ENCODE results near the gene CEP170B. TPM values are rescaled to one million over a fixed set of nuclear protein-coding genes. Genes with fewer than 3 reads are reported as not detected.

Gene CEP170B
- 1.6 and 1.8 TPM in 2 replicates for total RNA-seq

DNA sequence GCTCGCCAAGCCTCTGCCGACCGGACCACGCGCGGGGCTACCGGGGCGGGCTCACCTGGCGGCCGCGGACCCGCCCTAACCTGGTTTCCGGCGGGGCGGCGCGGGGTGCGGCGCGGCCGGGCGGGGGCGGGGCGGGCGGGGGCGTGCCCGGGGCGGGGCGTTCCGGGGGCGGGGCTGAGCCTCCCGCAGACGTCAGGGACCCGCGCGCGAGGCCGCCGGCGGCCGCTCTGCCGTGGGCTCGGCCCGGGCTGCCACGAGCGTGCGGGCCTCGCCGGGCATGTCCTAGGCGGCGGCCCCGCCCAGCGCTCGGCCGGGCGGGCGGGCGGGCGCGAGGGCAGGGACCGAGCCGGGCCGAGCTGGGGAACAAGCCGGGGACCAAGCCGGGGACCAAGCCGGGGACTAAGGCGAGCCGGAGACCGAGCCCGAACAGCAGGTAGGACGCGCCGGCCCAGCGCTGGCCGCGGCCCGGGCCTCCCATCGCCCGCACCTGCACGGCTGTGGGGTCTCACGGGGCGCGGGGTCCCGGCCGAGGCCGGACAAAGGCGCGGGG lies at the start of gene CEP170B:
Gene CEP170B, plus strand, starts transcription at position 188 of the 550 bp plus-strand sequence. CDS start 3,183 bp downstream, outside the sequence.
- intact Hi-C loops (cut with micrococcal nuclease), result no loop called here
- CTCF ChIA-PET, result no interaction called here
- H3K36me3 Mint-ChIP-seq (ENCODE audit: low read depth), result no peaks in the 10 kb centered on the region
- no peak for TF ChIP-seq CTCF (IDR thresholded peaks at IDR 0.05)
- POLR2A ChIA-PET, result interaction anchor here (0.6 kb wide), 2 partner anchors 82 to 1630 kb away, joined by 4 to 8 read pairs; no protein-coding TSS in a partner anchor
- DNase-seq, result peak; percentile 50
- no peak within 1 kb of the TSS for H3K27ac Mint-ChIP-seq
- no peaks in the 10 kb centered on the region for H3K9me3 Mint-ChIP-seq
- no peaks in the 10 kb centered on the region for H3K4me1 Mint-ChIP-seq
- H3K27me3 Mint-ChIP-seq, result peaks cover 33% of the 10 kb centered on the region
- peak within 1 kb of the TSS; percentile 70 for H3K4me3 Mint-ChIP-seq
- peak; percentile 80 for ATAC-seq (ENCODE audit: low read depth)

- ChIA-PET POLR2A (no interaction called here), CTCF (interaction anchor here (1.0 kb wide), 1 partner anchor 48 kb away, joined by 3 read pairs; no protein-coding TSS in a partner anchor)
- Mint-ChIP-seq H3K9me3 (no peaks in the 10 kb centered on the region), H3K27me3 (no peaks in the 10 kb centered on the region), H3K27ac (peak overlapping the region; percentile 93), H3K4me3 (peak overlapping the region; percentile 96), H3K36me3 (ENCODE audit: low read depth) (peaks cover 6% of the 10 kb centered on the region), H3K4me1 (peaks cover 19% of the 10 kb centered on the region)
- intact Hi-C loops (cut with micrococcal nuclease), result no loop called here
- DNase-seq (no peak), ATAC-seq (ENCODE audit: low read depth) (no peak)
- no peak for TF ChIP-seq CTCF (IDR thresholded peaks at IDR 0.05)
Observed at GRCh38 chr14:104816616-104816884, 48.5 kb upstream of the CEP170B start.

GRCh38 chr14:104817930-104818713 lies 46.9 kb upstream of the CEP170B start:
- POLR2A ChIA-PET, result no interaction called here
- intact Hi-C loops (cut with micrococcal nuclease), result no loop called here
- Mint-ChIP-seq H3K36me3 (ENCODE audit: low read depth) (peaks cover 8% of the 10 kb centered on the region), H3K4me3 (no peak overlapping the region), H3K4me1 (peaks cover 19% of the 10 kb centered on the region), H3K27ac (no peak overlapping the region), H3K27me3 (no peaks in the 10 kb centered on the region), H3K9me3 (no peaks in the 10 kb centered on the region)
- DNase-seq (no peak), ATAC-seq (ENCODE audit: low read depth) (no peak)
- TF ChIP-seq CTCF (IDR thresholded peaks at IDR 0.05), result no peak
- CTCF ChIA-PET, result no interaction called here

GRCh38 chr14:104818714-104819161 lies 46.3 kb upstream of the CEP170B start:
- ATAC-seq (ENCODE audit: low read depth), result no peak
- DNase-seq, result no peak
- ChIA-PET CTCF (no interaction called here), POLR2A (no interaction called here)
- no peak for TF ChIP-seq CTCF (IDR thresholded peaks at IDR 0.05)
- H3K4me1 Mint-ChIP-seq, result peaks cover 18% of the 10 kb centered on the region
- peaks cover 8% of the 10 kb centered on the region for H3K36me3 Mint-ChIP-seq (ENCODE audit: low read depth)
- H3K27me3 Mint-ChIP-seq, result no peaks in the 10 kb centered on the region
- no peak overlapping the region for H3K4me3 Mint-ChIP-seq
- intact Hi-C loops (cut with micrococcal nuclease), result no loop called here
- H3K27ac Mint-ChIP-seq, result no peak overlapping the region
- no peaks in the 10 kb centered on the region for H3K9me3 Mint-ChIP-seq

DNA sequence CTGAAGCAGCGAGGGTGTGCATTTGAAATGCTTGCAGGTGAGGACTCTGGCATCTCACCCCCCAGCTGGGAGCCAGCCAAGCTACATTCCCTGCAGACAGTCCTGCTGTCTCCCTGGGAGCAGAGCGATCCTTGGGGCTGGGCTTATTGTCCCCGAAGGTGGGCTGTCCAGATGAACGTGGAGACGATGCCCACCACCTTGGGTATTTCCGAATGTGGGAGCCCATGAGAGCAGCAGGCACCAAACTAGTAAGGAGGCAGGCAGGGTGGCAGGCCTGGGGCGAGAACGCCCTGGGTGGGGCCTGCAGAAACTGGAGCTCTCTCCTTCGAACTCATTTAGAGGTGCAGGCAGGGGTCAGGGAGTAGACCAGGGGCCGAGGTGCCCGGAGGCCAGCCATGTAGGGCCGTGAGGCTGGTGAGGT lies 45.7 kb upstream of the CEP170B start:
- Mint-ChIP-seq H3K9me3 (no peaks in the 10 kb centered on the region), H3K27me3 (peaks cover 1% of the 10 kb centered on the region), H3K36me3 (ENCODE audit: low read depth) (peaks cover 8% of the 10 kb centered on the region), H3K4me1 (peaks cover 13% of the 10 kb centered on the region), H3K4me3 (no peak overlapping the region), H3K27ac (no peak overlapping the region)
- no peak for DNase-seq
- ATAC-seq (ENCODE audit: low read depth), result no peak
- intact Hi-C loops (cut with micrococcal nuclease), result no loop called here
- ChIA-PET POLR2A (no interaction called here), CTCF (no interaction called here)
- TF ChIP-seq CTCF (IDR thresholded peaks at IDR 0.05), result no peak
